C4-2B (cell line): ENCODE data around the gene H2AZ1.
A peak's percentile ranks its signal among the peaks of the same experiment; 100 is the strongest.

ENCODE experiments used
- H3K27ac ChIP-seq: fragments of 450-650 bp; 2 replicates; pipeline ENCODE4 v1.5.1; 2017
- CTCF ChIP-seq: fragments of 450-650 bp; conservative IDR thresholded peaks from 2 replicates; pipeline ENCODE4 v1.5.1; 2017; ENCODE audit warnings: mild to moderate bottlenecking
- ZFX ChIP-seq: fragments of 450-650 bp; IDR thresholded peaks from 2 replicates; pipeline ENCODE4 v1.6.1; 2017

H2AZ1 gene

GRCh38 chr4:99949999-99950912, at the start of gene H2AZ1:
H2AZ1 (minus strand) TSS chr4:99950275; CDS start chr4:99950170, 105 bp downstream.
- H3K27ac ChIP-seq = peak within 1 kb of the TSS; percentile 93
- TF ChIP-seq CTCF (no peak), ZFX (no peak)

- peak overlapping the region; percentile 39 for H3K27ac ChIP-seq
- TF ChIP-seq CTCF (peak; percentile 65), ZFX (no peak)
Measured at GRCh38 chr4:99998062-99998867, 48.2 kb upstream of the H2AZ1 start.

- no peak for TF ChIP-seq CTCF
- no peak for TF ChIP-seq ZFX
Measured at GRCh38 chr4:99991741-99992140, 41.7 kb upstream of the H2AZ1 start.

DNA sequence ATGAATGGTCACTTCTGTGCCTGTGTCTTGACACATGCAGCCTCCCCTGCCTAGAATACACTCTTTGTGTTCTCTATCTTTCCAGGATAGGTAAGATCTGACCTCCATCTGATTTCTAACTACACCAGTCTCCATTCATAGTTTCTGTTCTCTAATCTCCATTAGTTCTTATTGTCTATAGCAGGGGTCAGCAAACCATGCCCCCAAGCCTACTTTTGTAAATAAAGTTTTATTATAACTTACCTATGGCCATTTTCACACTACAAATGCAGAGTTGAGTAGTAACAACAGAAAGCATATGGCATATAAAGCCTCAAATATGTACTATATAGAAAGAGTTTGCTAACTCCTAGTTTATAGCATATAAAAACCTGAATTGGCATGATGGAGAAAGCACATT, 37.6 kb upstream of the H2AZ1 start:
- no peak overlapping the region for H3K27ac ChIP-seq
- TF ChIP-seq ZFX (no peak), CTCF (no peak)

More at GRCh38 chr4:99991741-99992140, 41.7 kb upstream of the H2AZ1 start:
- no peak overlapping the region for H3K27ac ChIP-seq

- TF ChIP-seq ZFX = no peak
- no peak for TF ChIP-seq CTCF
- no peak overlapping the region for H3K27ac ChIP-seq
Measured at GRCh38 chr4:99986792-99987191, 36.7 kb upstream of the H2AZ1 start.

- TF ChIP-seq ZFX = no peak
- TF ChIP-seq CTCF = no peak
- no peak overlapping the region for H3K27ac ChIP-seq
Measured at GRCh38 chr4:99983289-99983943, 33.3 kb upstream of the H2AZ1 start.

DNA sequence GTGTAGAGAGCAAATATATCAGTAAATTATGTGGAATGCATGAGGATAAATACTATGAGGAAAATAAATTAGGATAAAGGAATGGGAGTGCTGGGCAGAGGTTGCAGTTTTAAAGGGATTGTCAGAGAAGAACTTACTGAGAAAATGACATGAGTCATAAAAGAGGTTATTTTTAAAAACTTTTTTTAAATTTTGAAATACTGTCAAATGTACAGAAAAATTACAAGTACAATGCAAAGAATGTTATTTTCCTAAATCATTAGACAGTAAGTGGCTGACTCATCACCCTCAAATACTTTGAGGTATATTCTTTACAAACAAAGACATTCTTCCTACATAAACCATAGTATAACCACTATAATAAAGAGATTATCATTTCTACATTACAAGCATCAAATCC, 29.8 kb upstream of the H2AZ1 start:
- H3K27ac ChIP-seq = no peak overlapping the region
- TF ChIP-seq CTCF (no peak), ZFX (no peak)
